ENCODE measurements around the gene DSG2.
"Not testable (repeated sequence)": the region's sequence is repeated elsewhere in the genome, so short reads cannot be mapped to it uniquely, and the experiment has no call there.

DSG2 gene

DNA sequence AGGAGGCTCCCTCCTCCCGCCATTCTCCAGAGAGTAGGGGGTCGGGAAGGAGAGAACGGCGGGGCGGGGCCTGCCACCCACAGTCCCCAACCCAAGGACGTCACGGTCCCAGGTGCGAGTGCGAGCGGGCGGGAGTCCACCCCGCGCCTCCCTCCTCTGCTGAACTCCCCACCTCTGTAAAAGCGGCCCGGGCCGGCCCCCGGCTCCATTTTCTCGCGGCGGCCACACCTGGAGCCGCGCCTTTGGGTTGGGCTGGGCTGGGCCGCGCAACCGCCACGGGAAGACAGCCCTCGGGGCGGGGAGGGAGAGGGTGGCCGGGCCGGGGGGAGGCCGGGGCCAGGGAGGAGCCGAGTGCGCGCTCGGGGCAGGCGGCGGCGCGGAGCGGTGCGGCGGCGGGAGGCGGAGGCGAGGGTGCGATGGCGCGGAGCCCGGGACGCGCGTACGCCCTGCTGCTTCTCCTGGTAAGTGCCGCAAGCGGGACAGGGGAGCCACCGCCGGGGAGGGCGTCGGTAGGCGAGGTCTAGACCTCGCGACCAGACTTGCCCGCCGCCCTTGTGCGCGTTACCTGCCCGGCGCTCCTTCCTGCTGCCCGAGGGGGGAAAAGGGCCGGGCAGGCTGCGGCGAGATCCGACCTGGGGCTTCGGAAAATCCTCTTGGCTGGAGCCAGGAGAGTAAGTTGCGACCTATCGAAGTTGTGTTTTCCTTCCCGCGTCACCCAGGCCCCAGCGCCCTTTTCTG is at the start of gene DSG2:
DSG2 (plus strand) TSS at position 342 of the 738 bp plus-strand sequence; CDS start at position 417, 75 bp downstream.
- in situ Hi-C loops (cut with MboI; ENCODE audit: low pct_unique_long_range_greater_than_20kb, low sequenced_read_pairs), result no loop called here

DNA sequence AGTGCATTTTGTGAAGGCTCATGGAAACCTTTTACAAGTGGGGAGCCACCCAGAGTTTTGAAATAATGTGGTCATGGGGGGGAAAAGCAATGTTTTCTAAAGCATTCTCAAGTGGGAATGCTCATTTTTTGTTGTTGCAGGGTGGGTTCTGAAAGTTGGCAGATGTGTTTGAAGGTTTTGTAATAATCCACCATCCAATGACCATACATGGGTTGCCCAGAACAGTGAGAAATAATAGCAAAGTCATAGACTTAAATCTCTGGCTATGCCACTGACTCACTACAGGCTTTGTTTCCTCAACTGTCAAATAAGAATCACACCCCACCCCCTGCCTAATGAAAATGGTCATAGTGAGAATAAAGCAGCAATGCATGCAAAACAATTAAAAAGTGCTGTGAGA is 47.6 kb upstream of the DSG2 start:
- no peak for DNase-seq
- in situ Hi-C loops (cut with MboI; ENCODE audit: low pct_unique_long_range_greater_than_20kb, low sequenced_read_pairs), result no loop called here

More for the DNA sequence above, at the start of gene DSG2:
- peak; percentile 62 for DNase-seq

DNA sequence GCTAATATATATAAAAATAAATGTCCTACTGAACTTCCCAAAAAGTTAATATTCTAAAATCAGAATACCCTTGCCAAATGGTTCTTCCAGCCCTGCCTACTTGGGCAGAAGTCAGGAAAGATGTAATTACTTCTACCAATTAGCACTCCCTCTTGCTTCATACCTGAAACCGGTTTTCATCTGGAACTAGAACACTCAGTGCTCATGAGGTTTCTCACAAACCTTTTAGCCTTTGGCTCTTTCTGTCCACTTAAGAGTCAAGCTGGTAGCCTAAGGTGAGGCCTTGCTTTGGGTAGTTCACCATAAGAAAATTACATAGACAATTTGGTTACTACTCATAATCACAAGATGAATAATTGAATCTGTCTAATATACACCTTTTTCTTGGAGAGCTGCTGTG is 46.4 kb upstream of the DSG2 start:
- in situ Hi-C loops (cut with MboI; ENCODE audit: low pct_unique_long_range_greater_than_20kb, low sequenced_read_pairs), result no loop called here
- no peak for DNase-seq

DNA sequence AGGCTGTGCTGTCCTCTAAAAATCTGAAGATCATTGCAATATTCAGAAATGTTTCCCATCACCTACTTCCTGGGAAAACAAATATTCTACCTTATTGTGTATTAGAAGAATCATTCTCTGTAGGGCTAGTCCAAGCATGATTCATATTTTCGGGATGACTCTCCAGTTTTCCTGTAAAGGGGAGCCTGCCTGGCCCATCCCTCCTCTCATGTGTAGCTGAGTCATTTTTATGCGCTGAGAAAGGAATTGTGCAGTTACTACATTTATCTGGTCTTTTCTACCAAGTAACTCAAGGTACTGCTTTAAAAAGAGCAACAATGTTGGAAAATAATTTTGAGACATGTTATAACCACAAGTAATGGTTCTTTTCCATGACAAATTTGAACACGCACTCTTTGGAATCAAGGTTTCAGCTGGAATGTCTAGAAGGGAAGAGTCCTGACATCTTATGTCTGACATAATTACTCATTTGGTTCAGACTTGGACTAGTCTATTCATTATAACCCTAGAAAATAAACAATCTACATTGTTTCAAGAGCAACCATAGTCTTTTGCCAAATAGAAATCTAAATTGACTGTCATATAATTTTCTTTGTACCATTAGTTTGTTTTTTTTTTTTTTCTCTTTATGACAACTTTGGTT is 43.8 kb upstream of the DSG2 start:
- DNase-seq, result no peak
- in situ Hi-C loops (cut with MboI; ENCODE audit: low pct_unique_long_range_greater_than_20kb, low sequenced_read_pairs), result no loop called here

DNA sequence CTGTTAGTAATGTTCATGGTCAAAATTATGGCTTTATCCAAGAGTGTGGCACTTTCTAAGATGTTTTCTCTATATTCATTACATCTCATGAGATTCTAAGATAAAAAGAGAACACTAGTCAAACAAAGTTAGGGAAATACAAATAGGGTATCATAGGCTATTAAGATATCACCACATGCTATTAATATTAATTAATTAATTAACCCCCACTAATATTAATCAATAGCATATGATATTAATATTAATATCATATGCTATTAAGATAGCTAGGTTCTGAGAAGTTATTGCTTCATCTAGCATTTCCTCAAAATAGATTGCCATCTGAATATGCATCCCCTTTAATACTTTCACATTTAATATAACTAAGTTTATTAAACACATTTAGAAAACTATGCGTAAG is 28.3 kb upstream of the DSG2 start:
- no peak for DNase-seq
- in situ Hi-C loops (cut with MboI; ENCODE audit: low pct_unique_long_range_greater_than_20kb, low sequenced_read_pairs), result no loop called here

DNA sequence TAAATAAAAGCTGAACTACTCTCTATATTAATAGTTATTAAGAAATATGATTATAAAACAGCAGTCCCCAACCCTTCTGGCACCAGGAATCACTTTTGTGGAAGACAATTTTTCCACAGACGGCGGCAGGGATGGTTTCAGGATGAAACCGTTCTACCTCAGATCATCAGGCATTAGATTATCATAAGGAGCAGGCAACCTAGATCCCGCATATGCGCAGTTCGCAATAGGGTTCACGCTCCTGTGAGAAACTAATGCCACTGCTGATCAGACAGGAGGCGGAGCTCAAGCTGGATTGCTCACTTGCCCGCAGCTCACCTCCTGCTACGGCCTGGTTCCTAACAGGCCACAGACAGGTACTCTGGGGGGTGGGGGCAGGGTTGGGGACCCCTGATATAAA is 19.3 kb upstream of the DSG2 start:
- in situ Hi-C loops (cut with MboI; ENCODE audit: low pct_unique_long_range_greater_than_20kb, low sequenced_read_pairs), result no loop called here
- no peak for DNase-seq

DNA sequence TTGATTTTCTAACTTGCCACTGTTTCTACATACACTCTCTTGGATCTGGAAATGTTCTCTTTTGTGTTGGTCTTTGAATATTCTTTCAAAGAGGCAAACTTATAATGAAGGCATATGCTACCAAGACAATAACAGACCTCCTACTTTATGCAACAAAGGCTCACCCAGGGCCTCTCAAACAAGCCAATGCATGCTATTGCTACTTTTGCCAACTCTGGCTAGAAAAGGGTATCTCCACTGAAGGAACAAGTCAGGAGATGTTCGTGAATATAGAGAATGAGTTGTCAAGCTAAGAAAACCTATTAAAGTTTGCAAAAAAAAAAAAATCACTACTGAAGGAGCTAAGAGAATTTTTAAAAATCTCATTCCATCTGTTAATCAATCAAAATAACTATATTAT is 15.9 kb upstream of the DSG2 start:
- no peak for DNase-seq
- in situ Hi-C loops (cut with MboI; ENCODE audit: low pct_unique_long_range_greater_than_20kb, low sequenced_read_pairs), result no loop called here

DNA sequence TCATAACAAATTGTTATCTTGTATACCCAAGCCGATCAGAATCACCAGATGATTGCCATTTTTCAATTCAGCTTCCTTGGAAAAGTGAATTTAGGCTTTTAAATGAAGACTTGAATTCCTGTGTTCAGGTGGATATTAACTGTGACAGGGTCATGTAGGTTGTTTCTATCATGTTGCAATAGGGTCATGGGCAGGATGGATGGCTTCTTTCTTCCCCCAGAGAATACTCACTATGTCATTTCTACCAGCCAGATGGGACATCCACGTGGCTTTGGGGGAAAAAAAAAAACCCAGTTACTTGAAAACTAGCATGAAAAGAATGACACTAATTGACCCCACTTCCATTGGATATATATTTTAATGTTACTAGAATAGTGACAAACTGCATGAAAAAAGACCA is 14.6 kb upstream of the DSG2 start:
- in situ Hi-C loops (cut with MboI; ENCODE audit: low pct_unique_long_range_greater_than_20kb, low sequenced_read_pairs), result no loop called here
- no peak for DNase-seq

DNA sequence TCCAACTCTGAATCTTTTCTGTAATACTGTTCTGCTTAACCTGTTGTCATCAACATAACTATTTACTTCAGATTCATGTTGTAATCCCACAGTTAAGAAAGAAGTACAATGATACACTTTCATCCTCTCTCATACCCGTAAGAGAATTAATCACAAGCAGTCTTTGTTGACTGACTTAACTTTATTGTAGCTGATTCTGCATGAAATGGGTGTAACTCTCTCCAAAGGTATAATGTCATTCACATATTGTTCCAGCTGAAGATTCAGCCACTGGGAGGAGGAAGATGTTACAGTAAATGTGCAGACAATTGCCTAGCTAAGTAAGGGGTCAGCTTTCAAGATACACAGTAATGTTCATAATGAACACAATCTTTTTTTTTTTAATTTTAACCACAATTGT is 13.5 kb upstream of the DSG2 start:
- no peak for DNase-seq
- in situ Hi-C loops (cut with MboI; ENCODE audit: low pct_unique_long_range_greater_than_20kb, low sequenced_read_pairs), result no loop called here

DNA sequence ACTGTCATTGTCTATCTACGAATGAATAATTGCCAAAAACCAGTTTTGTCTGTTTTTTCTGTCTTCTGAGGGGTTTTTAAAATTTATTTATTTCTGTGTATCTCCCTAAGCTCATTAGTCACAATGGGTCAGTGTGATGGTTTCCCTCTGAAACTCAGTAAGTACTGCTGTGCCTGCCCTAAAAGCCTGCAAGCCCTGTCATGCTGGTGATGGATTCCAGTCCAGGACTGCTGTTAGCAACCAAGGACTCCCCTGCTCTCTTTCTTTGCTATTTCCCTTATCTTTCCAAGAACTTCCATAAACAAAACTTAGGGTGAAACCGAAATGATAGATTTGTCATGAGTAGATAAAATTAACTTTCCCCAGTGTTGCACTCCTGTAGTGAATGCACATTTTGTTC is 11.8 kb upstream of the DSG2 start:
- no peak for DNase-seq
- in situ Hi-C loops (cut with MboI; ENCODE audit: low pct_unique_long_range_greater_than_20kb, low sequenced_read_pairs), result no loop called here

DNA sequence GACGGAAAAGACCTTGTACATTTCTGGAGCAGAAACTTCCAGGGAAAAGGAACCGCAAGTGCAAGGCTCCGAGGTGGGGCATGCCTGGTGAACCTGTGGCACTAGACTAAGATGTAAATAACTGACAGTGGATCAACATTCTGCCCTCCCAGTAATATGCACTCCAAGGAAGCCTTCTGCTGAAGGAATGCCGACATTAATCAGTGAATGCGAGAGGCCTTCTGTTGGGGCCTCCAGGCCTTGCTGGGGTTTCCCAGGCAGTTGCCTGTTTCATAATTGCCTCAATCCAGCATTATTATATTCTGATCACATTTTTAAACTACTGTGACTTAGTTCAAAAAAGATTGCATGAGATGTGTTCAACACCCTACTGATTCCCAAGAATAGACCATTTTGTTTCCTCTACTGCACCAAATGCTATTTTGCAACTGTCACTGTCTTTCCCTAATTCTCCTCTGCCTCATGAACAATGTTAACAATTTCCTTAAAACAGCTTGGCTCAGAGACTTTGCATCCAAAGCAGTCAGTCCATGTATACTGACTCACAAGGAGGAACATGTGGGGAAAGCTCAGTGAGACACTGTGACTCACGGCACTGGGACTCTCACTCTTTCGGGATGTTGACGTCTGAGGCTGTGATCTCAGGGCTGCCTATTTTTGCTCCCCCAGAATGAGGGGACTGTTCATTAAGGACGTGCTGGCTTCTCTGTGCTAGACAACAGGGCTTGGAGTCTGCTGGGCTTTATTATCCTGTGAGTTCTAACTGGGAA is 10.5 kb upstream of the DSG2 start:
- in situ Hi-C loops (cut with MboI; ENCODE audit: low pct_unique_long_range_greater_than_20kb, low sequenced_read_pairs), result no loop called here
- DNase-seq, result no peak

DNA sequence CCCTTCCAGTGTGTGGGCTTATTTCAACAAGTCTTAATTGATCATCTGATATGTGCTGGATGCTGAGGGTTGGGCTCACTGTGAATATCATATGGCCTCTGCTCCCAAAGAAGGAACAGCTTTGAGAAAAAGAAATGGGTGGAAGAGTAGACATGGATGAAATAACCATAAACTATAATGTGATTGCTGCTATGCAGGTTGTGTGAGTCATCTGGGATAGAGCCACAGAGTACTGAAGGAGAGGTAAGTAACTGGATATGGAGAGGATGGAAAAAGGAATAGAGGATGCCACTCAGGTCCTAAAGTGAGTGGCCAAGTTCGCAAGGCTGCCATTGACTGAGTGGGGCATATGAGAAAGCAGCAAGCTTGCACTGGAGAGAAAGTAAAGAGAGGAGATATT is 8.7 kb upstream of the DSG2 start:
- DNase-seq, result no peak
- in situ Hi-C loops (cut with MboI; ENCODE audit: low pct_unique_long_range_greater_than_20kb, low sequenced_read_pairs), result no loop called here

DNA sequence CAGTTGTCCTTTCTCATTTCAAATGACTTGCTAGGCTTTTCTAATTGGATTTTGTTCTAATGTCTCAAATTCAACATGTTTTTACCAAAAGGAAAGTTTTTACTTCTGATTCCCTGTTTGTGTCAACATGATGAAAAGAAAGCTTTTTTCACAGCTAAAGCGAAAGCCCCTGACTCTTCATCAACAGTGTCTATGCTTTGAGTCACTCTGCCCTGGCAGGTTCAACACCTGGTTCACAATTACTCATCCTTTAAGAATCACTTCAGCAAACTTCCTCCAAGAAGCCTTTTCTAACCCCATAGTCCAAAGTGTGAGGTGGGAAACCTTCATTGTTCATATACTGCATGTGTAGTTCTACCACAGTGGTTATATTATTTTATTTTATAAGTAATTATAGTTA is 7.6 kb upstream of the DSG2 start:
- in situ Hi-C loops (cut with MboI; ENCODE audit: low pct_unique_long_range_greater_than_20kb, low sequenced_read_pairs), result no loop called here
- DNase-seq, result no peak

DNA sequence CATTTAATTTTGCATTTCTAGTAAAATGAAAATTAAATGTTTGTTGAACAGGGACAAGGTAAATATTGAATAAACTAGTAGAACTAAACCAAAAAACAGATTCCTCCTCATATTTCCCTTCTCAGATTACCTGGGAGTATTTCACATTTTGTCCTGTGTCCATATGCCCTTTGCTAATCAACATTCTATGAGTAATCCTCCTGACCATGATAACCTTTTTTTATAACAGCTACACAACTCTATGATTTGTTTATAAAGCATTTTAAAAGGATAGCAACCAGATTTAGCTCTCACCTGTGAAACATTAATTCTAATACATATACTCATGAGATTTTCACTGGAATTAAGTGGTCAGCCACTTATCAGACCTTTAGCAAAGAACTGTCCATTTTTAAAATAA is 7.1 kb upstream of the DSG2 start:
- in situ Hi-C loops (cut with MboI; ENCODE audit: low pct_unique_long_range_greater_than_20kb, low sequenced_read_pairs), result no loop called here
- DNase-seq, result no peak

DNA sequence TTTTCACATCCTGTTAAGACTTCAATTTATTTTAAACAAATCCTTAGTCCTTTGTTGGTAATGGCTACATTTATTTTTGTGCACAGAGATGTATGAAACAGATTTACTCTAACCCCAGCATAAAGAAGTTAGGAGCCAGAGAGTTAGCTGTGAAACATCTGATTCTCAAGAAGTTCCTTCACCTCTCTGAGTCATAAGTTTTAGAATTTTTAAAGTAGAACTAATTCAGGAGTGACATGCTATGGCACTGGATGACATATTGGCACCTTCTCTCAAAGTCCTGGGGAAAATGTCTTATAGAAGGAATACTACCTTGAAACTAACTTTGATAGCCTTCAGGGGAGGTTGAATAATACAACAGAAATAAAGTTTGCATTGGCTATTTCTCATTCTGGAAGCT is 6.4 kb upstream of the DSG2 start:
- no peak for DNase-seq
- in situ Hi-C loops (cut with MboI; ENCODE audit: low pct_unique_long_range_greater_than_20kb, low sequenced_read_pairs), result no loop called here

DNA sequence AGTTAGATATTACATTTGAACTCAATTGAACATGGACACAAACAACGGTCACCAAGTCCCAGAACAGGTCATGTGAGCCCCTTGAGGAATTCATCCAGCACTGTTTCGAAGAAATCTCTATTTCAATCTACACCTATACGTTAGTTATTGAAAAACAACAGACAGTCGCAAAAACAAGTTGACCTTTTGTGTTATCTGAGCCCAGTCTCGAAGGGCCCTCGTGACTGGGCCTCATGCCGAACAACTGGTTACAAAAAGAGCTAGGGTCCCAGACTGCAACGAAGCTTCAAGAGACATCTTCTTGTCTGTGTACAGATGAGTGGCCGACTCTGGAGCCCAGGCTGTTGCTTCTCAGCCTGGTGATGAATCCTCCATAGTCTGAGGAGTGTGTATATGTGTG is 5.3 kb upstream of the DSG2 start:
- in situ Hi-C loops (cut with MboI; ENCODE audit: low pct_unique_long_range_greater_than_20kb, low sequenced_read_pairs), result no loop called here
- DNase-seq, result no peak

DNA sequence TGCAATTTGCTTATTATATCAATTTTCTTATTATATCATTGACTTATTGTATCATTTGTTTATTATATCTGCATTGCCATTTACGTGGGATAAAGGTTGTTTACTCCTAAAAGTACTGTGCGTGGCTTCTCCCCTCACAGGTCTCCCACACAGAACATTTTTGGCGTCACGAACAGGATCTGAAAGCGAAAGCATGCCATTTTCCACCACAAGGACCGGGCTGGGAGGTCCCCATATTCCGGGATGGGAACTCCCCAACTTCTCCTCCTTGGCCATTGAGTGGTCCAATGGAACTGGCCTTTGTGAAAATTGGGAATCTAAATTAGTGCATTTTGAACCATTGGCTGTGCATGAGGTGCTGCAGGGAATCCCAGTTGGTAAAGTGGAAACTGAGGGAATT is 4.8 kb upstream of the DSG2 start:
- in situ Hi-C loops (cut with MboI; ENCODE audit: low pct_unique_long_range_greater_than_20kb, low sequenced_read_pairs), result no loop called here
- no peak for DNase-seq

DNA sequence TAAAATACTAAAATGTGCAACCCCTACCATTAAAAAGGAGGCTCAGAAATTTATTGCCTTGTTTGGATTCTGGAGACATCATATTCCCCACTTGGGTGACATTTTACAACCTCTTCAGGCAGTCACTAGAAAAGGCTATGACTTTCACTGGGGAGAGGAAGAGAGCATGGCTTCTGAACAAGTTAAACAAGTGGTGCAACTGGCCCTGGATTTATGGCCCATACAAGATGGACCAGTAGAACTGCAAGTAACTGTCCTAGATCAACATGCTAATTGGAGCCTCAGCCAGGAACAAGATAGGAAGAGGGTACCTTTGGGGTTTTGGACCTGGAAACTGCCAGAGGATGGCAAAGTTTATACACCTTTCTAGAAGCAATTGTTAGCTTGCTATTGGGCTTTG is 4.0 kb upstream of the DSG2 start:
- in situ Hi-C loops (cut with MboI; ENCODE audit: low pct_unique_long_range_greater_than_20kb, low sequenced_read_pairs), result no loop called here
- DNase-seq, result no peak

DNA sequence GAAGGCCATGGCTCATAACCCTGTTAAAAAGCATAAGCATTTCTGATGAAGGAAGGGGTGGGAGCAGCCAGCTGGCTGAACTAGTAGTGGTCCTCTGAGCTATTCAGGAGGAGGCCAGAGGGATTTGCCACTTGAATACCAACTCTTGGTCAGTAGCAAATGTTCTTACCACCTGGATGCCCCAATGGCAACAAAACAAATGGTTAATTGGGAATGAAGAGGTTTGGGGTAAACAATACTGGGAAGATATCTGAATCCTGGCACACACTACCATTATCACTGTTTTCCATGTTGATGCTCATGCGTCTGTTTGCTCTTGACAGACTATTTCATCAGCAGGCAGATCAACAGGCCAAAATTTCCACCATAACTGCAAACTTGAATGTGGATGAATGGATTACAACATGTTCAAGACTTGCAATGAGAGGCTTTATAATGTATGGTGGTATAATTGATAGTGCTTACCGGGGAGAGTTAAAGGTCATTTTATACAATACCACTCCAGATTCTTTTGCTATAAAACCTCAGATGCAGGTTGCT is 3.2 kb upstream of the DSG2 start:
- DNase-seq; in situ Hi-C loops (cut with MboI; ENCODE audit: low pct_unique_long_range_greater_than_20kb, low sequenced_read_pairs): not testable (repeated sequence)

DNA sequence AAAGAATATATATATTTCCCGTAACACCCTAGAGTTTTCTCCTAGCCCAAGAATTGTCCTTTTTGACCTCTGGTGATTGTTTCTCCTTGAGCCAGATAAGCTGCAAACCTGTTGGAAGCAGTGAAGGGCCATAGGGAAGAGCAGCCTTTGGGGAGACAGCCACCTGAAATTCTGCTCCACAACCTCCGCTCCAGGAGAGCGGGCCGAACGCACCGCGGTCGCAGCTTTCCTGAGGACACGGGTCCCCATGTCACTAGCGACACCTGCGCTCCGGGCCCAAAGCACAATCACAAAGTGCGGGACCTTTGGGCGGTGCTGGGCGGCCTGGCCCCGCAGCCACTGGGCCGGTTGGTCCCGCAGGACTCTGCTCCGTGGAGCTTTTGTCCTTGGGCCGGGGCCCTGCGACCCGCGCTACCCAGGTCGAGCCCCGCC is 557 bp upstream of the DSG2 start:
- DNase-seq, result no peak
- in situ Hi-C loops (cut with MboI; ENCODE audit: low pct_unique_long_range_greater_than_20kb, low sequenced_read_pairs), result no loop called here
